MM.1S (cell line): Measurements from ENCODE around the gene RSBN1.

Experiments used
- DNase-seq: peaks from one replicate; pipeline ENCODE4 v3.0.0-alpha.2; 2015
- H2AFZ ChIP-seq: fragments of 300-600 bp; sonication (generic); 2 replicates; pipeline ENCODE4 v1.6.0; 2016; ENCODE audit warnings: antibody characterized with exemption, low read length
- H3F3A ChIP-seq: fragments of 300-600 bp; sonication (generic); 2 replicates; pipeline ENCODE4 v1.6.1; 2016; ENCODE audit warnings: mild to moderate bottlenecking, antibody characterized with exemption, low read length, moderate library complexity, mixed read lengths; ENCODE audit not compliant: insufficient read depth
- H3K27ac ChIP-seq: fragments of 300-600 bp; sonication (generic); 2 replicates; pipeline ENCODE4 v1.5.1; 2016; ENCODE audit warnings: mild to moderate bottlenecking, low read length
- H3K27me3 ChIP-seq: fragments of 300-600 bp; sonication (generic); replicated peaks from 2 replicates; pipeline ENCODE4 v1.6.0; 2016; ENCODE audit warnings: low read length; ENCODE audit not compliant: insufficient read depth
- H3K36me3 ChIP-seq: fragments of 300-600 bp; sonication (generic); replicated peaks from 2 replicates; pipeline ENCODE4 v1.6.1; 2016; ENCODE audit warnings: mild to moderate bottlenecking, low read length, mixed read lengths; ENCODE audit not compliant: insufficient read depth
- H3K4me1 ChIP-seq: fragments of 300-600 bp; sonication (generic); 2 replicates; pipeline ENCODE4 v1.6.1; 2016; ENCODE audit warnings: low read length, mixed read lengths
- H3K4me2 ChIP-seq: fragments of 300-600 bp; sonication (generic); 2 replicates; pipeline ENCODE4 v1.6.0; 2016; ENCODE audit warnings: low read depth, low read length
- H3K4me3 ChIP-seq: fragments of 300-600 bp; sonication (generic); 2 replicates; pipeline ENCODE4 v1.5.1; 2016; ENCODE audit warnings: low read length, mixed read lengths
- H3K79me2 ChIP-seq: fragments of 300-600 bp; sonication (generic); 2 replicates; pipeline ENCODE4 v1.6.1; 2016; ENCODE audit warnings: mixed run types, low read length, mixed read lengths
- H3K9ac ChIP-seq: fragments of 300-600 bp; sonication (generic); 2 replicates; pipeline ENCODE4 v1.6.1; 2016; ENCODE audit warnings: low read length, mixed read lengths
- H3K9me2 ChIP-seq: fragments of 300-600 bp; sonication (generic); replicated peaks from 2 replicates; pipeline ENCODE4 v1.6.1; 2016; ENCODE audit warnings: mild to moderate bottlenecking, low read length, mixed read lengths; ENCODE audit not compliant: insufficient read depth
- H3K9me3 ChIP-seq: fragments of 300-600 bp; sonication (generic); replicated peaks from 2 replicates; pipeline ENCODE4 v1.6.1; 2016; ENCODE audit warnings: mild to moderate bottlenecking, low read length, mixed read lengths; ENCODE audit not compliant: insufficient read depth
- H4K20me1 ChIP-seq: fragments of 300-600 bp; sonication (generic); 2 replicates; pipeline ENCODE4 v1.6.1; 2016; ENCODE audit warnings: mild to moderate bottlenecking, low read length, moderate library complexity, mixed read lengths; ENCODE audit not compliant: insufficient read depth
- EZH2 ChIP-seq: fragments of 300-600 bp; sonication (generic); optimal IDR thresholded peaks from 2 replicates; pipeline ENCODE3; 2017; ENCODE audit warnings: low read depth, mild to moderate bottlenecking, antibody characterized with exemption, low read length, mixed read lengths
- EZH2phosphoT487 ChIP-seq: fragments of 300-600 bp; sonication (generic); IDR thresholded peaks from 2 replicates; pipeline ENCODE4 v1.6.1; 2018; ENCODE audit warnings: antibody characterized with exemption, low read length
- TF ChIP-seq, protein P1 (sequence below): fragments of 300-600 bp; sonication (generic); IDR thresholded peaks from 2 replicates; pipeline ENCODE4 v1.5.1; 2016; ENCODE audit warnings: antibody characterized with exemption, low read length, mixed read lengths

Gene RSBN1

DNA sequence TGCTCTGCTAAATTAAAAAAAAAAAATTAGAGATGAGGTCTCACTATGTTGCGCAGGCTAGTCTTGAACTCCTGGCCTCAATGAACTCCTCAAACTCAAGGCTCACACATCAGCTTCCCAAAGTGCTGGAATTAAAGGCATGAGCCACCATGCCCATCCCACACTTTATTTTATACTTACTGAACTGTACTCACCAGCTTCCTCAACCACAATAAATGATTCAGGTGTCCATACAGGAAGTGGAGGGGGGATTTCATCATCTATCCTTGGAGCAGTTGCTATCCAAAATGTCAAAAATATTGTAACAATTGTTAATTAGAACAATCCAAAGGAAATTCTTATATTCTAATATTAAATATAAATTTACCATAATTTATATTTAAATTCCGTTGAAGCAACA, 22.4 kb upstream of the RSBN1 start:
- H2AFZ ChIP-seq = no peak overlapping the region
- no peaks in the 10 kb centered on the region for H3K4me1 ChIP-seq
- H3K27ac ChIP-seq = no peak overlapping the region
- no peak overlapping the region for H3K4me3 ChIP-seq
- H3K9ac ChIP-seq = no peak overlapping the region
- H3K36me3 ChIP-seq = no peaks in the 10 kb centered on the region
- TF ChIP-seq, protein P1, sequence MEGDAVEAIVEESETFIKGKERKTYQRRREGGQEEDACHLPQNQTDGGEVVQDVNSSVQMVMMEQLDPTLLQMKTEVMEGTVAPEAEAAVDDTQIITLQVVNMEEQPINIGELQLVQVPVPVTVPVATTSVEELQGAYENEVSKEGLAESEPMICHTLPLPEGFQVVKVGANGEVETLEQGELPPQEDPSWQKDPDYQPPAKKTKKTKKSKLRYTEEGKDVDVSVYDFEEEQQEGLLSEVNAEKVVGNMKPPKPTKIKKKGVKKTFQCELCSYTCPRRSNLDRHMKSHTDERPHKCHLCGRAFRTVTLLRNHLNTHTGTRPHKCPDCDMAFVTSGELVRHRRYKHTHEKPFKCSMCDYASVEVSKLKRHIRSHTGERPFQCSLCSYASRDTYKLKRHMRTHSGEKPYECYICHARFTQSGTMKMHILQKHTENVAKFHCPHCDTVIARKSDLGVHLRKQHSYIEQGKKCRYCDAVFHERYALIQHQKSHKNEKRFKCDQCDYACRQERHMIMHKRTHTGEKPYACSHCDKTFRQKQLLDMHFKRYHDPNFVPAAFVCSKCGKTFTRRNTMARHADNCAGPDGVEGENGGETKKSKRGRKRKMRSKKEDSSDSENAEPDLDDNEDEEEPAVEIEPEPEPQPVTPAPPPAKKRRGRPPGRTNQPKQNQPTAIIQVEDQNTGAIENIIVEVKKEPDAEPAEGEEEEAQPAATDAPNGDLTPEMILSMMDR = no peak
- TF ChIP-seq EZH2phosphoT487 (no peak), EZH2 (no peak)
- H3K79me2 ChIP-seq = no peaks in the 10 kb centered on the region
- no peak overlapping the region for H3K4me2 ChIP-seq
- no peak for DNase-seq
- H3K9me3 ChIP-seq = no peaks in the 10 kb centered on the region
- no peaks in the 10 kb centered on the region for H3K27me3 ChIP-seq
- H3K9me2 ChIP-seq = no peaks in the 10 kb centered on the region
- H3F3A ChIP-seq = no peaks in the 10 kb centered on the region
- no peaks in the 10 kb centered on the region for H4K20me1 ChIP-seq

DNA sequence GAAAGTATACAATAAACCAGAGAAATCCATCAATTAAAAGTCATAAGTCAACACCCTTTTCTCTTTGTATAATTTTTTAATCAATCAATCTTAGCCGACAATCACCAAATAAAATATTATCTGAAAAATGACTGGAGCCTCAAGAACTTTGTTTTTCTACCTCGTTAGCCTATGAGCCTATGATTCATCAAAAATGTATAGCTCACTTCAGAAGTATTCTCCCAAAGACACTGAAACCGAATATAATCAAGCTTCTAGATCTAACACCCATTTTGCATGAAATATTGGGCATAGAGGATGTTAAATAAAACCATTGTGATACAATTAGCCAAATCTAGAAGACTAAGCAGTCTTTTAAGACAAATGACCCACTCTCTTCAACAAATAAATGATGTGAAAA, 17.8 kb upstream of the RSBN1 start:
- Histone ChIP-seq H3K27me3 (no peaks in the 10 kb centered on the region), H3F3A (no peaks in the 10 kb centered on the region), H3K79me2 (no peaks in the 10 kb centered on the region), H3K36me3 (no peaks in the 10 kb centered on the region), H3K9ac (no peak overlapping the region), H3K4me3 (no peak overlapping the region), H3K27ac (no peak overlapping the region), H2AFZ (no peak overlapping the region), H4K20me1 (no peaks in the 10 kb centered on the region), H3K9me2 (no peaks in the 10 kb centered on the region), H3K4me1 (no peaks in the 10 kb centered on the region), H3K4me2 (no peak overlapping the region), H3K9me3 (no peaks in the 10 kb centered on the region)
- no peak for DNase-seq
- no peak for TF ChIP-seq EZH2phosphoT487
- TF ChIP-seq, protein P1 = no peak
- TF ChIP-seq EZH2 = no peak

DNA sequence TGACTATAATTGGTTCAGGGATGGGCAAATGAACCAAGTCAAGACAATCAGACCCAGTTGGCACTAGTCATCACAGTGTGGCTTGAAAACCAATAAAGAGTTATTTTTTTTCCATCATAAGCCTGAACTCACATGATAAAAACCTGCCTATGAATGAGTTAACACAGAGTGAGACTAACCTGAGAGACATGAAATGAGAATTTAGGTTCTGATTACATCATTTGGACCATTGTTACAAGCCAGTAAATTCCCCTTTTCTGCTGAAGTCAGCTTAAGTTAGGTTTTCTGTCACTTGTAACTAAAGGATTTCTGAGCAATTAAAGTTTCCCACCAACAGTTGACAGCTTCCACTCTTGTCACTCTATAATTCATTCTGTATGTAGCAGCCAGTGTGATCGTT, 9.6 kb upstream of the RSBN1 start:
- Histone ChIP-seq H2AFZ (no peak overlapping the region), H3K36me3 (no peaks in the 10 kb centered on the region), H3K79me2 (no peaks in the 10 kb centered on the region), H3K27me3 (no peaks in the 10 kb centered on the region), H3K4me2 (no peak overlapping the region), H3K4me3 (no peak overlapping the region), H3K9ac (no peak overlapping the region), H3K9me3 (no peaks in the 10 kb centered on the region), H4K20me1 (no peaks in the 10 kb centered on the region), H3F3A (no peaks in the 10 kb centered on the region), H3K4me1 (no peaks in the 10 kb centered on the region), H3K27ac (no peak overlapping the region), H3K9me2 (no peaks in the 10 kb centered on the region)
- TF ChIP-seq EZH2phosphoT487 (no peak), EZH2 (no peak)
- TF ChIP-seq, protein P1 = no peak
- no peak for DNase-seq
